Left ventricle myocardium inferior (tissue), 1 donor: ENCODE results near the gene COPS8. TPM values are rescaled to one million over a fixed set of nuclear protein-coding genes. Genes with fewer than 3 reads are reported as not detected.

ENCODE experiments used
- DNase-seq: peaks from one replicate; pipeline ENCODE4 v3.0.0-alpha.2; 2020
- H3K27ac ChIP-seq: fragments of 200-600 bp; replicated peaks from 2 replicates; pipeline ENCODE4 v1.8.0; 2021
- H3K27me3 ChIP-seq: fragments of 200-600 bp; 2 replicates; pipeline ENCODE4 v1.8.0; 2021; ENCODE audit warnings: low read depth
- H3K36me3 ChIP-seq: fragments of 200-600 bp; 2 replicates; pipeline ENCODE4 v1.8.0; 2021
- H3K4me1 ChIP-seq: fragments of 200-600 bp; 2 replicates; pipeline ENCODE4 v1.8.0; 2021
- H3K4me3 ChIP-seq: fragments of 200-600 bp; 2 replicates; pipeline ENCODE4 v1.8.0; 2021; ENCODE audit warnings: mild to moderate bottlenecking, moderate library complexity
- H3K9me3 ChIP-seq: fragments of 200-600 bp; replicated peaks from 2 replicates; pipeline ENCODE4 v1.8.0; 2021
- intact Hi-C: fragments of 100-400 bp; cut with micrococcal nuclease; formaldehyde crosslinking; loops from one replicate; pipeline ENCODE4 v1.11.0; 2022
- total RNA-seq: library from RNA; stranded (reverse); fragmentation: NEBNext Ultra II Directional; extraction: Animal tissue kit (Norgen Biotek cat#: 25700); gene quantifications from one replicate; pipeline ENCODE4 v1.2.1, GENCODE V29; 2021
- TF ChIP-seq, protein P1 (sequence below): fragments of 200-600 bp; IDR thresholded peaks from 2 replicates; pipeline ENCODE4 v1.8.0; 2021; ENCODE audit warnings: antibody characterized with exemption, mild to moderate bottlenecking, borderline replicate concordance
- donor health status: DM: no; HTN: yes; CAD: no; lungs with severe emphysema.

The COPS8 gene
- total RNA-seq, 1 donor from 2014 or later, result 97.0 TPM

DNA sequence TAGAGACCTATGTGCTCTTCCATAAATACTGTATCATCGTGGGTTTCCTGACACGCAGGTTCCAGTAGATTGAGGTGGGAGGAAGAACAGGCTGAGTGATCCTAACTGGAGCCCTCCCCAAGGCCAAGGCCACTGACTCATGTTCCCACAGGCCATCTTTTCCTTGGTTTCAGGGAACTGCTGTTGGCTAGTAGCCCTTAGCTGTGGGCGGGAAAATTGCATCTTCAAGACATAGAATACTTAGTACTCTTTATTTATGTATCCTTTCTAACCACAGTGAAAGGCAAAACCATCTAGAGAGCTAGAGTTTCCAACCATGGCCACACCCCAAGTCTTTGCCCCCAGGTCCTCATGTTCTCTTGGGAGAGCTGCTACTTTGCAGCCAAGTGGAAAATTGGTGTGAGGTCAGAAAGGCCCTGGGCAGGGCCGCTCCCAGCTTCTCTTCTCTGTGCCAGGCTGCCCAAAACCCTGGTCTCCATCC lies 55.9 kb downstream of the COPS8 start:
- H3K4me3 ChIP-seq, result no peak overlapping the region

DNA sequence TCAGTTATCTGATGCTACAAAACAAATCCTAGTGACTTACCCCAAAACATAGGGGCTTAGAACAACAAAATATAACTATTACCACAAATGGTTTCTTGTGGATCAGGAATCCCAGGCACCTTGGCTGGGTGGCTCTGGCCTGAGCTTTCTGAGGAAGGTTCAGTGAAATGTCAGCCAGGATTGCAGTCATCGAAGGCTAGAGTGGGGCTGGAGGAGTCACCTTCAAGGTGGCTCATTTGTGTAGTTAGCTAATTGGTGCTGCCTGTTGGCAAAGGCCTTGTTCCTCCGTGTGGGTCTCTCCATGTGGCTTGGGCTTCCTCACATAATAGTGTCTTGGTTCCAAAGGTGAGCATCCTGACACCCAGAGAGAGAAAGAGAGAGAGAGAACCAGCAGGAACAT lies 57.4 kb downstream of the COPS8 start:
- intact Hi-C loops, result no loop called here
- no peak for DNase-seq
- Histone ChIP-seq H3K36me3 (no peaks in the 10 kb centered on the region), H3K4me3 (no peak overlapping the region), H3K27ac (peak overlapping the region; percentile 48), H3K9me3 (peaks cover 26% of the 10 kb centered on the region), H3K27me3 (no peaks in the 10 kb centered on the region), H3K4me1 (no peaks in the 10 kb centered on the region)
- TF ChIP-seq, protein P1, sequence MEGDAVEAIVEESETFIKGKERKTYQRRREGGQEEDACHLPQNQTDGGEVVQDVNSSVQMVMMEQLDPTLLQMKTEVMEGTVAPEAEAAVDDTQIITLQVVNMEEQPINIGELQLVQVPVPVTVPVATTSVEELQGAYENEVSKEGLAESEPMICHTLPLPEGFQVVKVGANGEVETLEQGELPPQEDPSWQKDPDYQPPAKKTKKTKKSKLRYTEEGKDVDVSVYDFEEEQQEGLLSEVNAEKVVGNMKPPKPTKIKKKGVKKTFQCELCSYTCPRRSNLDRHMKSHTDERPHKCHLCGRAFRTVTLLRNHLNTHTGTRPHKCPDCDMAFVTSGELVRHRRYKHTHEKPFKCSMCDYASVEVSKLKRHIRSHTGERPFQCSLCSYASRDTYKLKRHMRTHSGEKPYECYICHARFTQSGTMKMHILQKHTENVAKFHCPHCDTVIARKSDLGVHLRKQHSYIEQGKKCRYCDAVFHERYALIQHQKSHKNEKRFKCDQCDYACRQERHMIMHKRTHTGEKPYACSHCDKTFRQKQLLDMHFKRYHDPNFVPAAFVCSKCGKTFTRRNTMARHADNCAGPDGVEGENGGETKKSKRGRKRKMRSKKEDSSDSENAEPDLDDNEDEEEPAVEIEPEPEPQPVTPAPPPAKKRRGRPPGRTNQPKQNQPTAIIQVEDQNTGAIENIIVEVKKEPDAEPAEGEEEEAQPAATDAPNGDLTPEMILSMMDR, result no peak

More for the DNA sequence above, 55.9 kb downstream of the COPS8 start:
- no peaks in the 10 kb centered on the region for H3K4me1 ChIP-seq
- H3K36me3 ChIP-seq, result no peaks in the 10 kb centered on the region
- intact Hi-C loops, result no loop called here
- H3K27me3 ChIP-seq, result no peaks in the 10 kb centered on the region
- TF ChIP-seq, protein P1, result no peak
- H3K9me3 ChIP-seq, result peaks cover 11% of the 10 kb centered on the region
- no peak for DNase-seq
- peak overlapping the region; percentile 28 for H3K27ac ChIP-seq

DNA sequence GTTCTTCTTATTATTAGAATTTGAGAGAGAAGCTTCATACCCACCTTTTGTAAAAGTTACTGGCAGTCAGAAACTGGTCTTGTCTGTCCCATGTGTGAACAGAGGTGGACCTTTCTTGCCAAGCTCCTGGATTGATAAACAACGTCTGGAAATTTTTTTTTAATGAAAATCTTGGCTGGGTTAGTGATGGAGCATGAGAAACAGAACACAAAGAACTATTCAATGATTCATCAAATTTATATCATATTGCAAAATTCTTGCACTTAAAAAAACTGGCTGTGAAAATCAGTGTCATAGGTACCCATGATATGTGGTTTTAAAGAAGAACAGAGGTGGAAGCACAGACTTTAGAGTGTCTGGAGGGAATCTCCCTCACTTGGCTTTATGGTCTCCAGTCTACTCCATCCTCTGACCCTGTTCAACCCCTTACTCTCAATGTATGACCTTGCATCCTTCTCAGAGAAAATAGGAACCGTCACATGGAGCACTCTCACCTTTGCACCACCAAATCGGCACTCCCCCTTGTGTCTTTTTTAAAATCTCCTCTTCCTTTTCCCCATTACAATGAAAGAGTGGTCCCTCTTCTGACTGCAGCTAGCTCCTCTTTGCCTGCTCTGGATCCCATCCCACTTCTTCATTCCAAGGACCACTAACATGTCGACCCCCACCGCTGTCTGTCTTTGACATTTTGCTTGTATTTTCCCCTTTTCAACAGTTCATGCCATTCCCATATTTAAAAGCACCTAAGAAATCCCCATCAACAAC lies 58.2 kb downstream of the COPS8 start:
- Histone ChIP-seq H3K4me1 (no peaks in the 10 kb centered on the region), H3K36me3 (no peaks in the 10 kb centered on the region), H3K9me3 (peaks cover 27% of the 10 kb centered on the region), H3K27ac (peak overlapping the region; percentile 48), H3K27me3 (no peaks in the 10 kb centered on the region), H3K4me3 (no peak overlapping the region)
- intact Hi-C loops, result no loop called here
- TF ChIP-seq, protein P1, result no peak
- no peak for DNase-seq

DNA sequence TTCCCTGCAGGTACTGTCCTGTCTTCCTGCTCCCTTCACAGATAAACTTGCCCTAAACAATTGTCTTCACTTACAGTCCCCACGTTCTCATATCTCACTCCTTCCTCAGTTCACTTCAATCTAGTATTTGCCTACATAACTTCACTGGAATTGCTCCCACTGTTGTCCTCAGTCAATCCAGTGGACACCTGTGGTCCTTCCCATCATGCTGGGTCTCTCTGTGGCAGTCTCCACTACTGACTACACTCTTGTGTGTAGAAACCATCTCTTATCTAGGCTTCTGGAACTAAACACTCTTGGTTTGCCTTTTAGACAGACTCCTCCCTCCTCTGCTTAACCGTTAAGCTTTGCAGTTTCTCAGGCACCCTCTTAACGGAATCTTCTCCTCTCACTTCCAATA lies 58.8 kb downstream of the COPS8 start:
- H3K27me3 ChIP-seq, result no peaks in the 10 kb centered on the region
- H3K4me3 ChIP-seq, result no peak overlapping the region
- no peaks in the 10 kb centered on the region for H3K36me3 ChIP-seq
- DNase-seq, result no peak
- TF ChIP-seq, protein P1, result no peak
- peak overlapping the region; percentile 43 for H3K27ac ChIP-seq
- H3K9me3 ChIP-seq, result peaks cover 27% of the 10 kb centered on the region
- peaks cover 3% of the 10 kb centered on the region for H3K4me1 ChIP-seq
- intact Hi-C loops, result no loop called here

DNA sequence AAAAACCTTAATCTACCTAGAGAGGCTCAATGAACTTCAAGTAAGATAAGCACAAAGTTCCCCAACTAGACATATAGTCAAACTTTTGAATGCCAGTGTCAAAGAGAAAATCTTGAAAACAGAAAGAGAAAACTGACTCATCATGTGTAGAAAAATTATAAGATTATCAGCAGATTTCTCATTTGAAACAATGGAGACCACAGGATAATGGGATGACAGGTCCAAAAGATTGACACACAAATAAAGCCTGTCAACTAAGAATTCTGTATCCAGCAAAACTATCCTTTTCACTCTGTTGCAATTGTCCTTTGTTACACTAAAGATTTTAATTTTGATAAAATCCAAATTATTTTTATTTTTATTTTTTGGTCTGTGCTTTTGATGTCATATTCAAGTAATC lies 61.6 kb downstream of the COPS8 start:
- no peak for DNase-seq
- TF ChIP-seq, protein P1, result no peak
- Histone ChIP-seq H3K4me1 (peaks cover 3% of the 10 kb centered on the region), H3K9me3 (peaks cover 27% of the 10 kb centered on the region), H3K27ac (no peak overlapping the region), H3K36me3 (no peaks in the 10 kb centered on the region), H3K4me3 (no peak overlapping the region), H3K27me3 (no peaks in the 10 kb centered on the region)
- intact Hi-C loops, result no loop called here
